Activated CD4-positive, alpha-beta T cell treated with anti-CD3 and anti-CD28 coated beads, Interleukin-2, Interleukin-6, amounts not matched to agents 100 ng/mL and 50 ng/mL, durations not matched to agents 16 hours and 8 hours (primary cell): ENCODE measurements around the gene COPS9.

Source experiments
- DNase-seq: peaks from one replicate; pipeline ENCODE4 v3.0.0-alpha.2; 2020

COPS9 gene

GRCh38 chr2:240136013-240136670 is at the start of gene COPS9:
TSS of gene COPS9 (minus strand) at chr2:240136305. CDS start at chr2:240136284, 21 bp downstream.
- DNase-seq = peak; percentile 91

DNA sequence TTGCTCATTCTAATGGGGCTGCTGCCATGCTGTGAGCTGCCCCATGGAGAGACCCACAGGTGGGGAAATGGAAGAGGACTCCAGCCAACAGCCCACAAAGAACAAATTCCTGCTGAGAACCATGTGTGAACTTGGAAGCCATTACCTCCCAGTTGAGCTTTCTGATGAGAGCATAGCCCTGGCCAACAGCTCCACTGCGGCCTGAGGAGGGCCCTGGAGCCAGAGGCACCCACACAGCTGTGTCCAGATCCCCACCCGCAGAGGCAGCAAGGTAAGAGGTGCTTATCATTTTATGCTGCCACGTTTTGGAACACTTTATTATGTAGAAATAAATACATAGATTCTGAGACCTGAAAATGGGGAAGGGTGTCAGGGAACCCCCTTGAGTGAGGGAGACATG is 48.6 kb upstream of the COPS9 start:
- no peak for DNase-seq

DNA sequence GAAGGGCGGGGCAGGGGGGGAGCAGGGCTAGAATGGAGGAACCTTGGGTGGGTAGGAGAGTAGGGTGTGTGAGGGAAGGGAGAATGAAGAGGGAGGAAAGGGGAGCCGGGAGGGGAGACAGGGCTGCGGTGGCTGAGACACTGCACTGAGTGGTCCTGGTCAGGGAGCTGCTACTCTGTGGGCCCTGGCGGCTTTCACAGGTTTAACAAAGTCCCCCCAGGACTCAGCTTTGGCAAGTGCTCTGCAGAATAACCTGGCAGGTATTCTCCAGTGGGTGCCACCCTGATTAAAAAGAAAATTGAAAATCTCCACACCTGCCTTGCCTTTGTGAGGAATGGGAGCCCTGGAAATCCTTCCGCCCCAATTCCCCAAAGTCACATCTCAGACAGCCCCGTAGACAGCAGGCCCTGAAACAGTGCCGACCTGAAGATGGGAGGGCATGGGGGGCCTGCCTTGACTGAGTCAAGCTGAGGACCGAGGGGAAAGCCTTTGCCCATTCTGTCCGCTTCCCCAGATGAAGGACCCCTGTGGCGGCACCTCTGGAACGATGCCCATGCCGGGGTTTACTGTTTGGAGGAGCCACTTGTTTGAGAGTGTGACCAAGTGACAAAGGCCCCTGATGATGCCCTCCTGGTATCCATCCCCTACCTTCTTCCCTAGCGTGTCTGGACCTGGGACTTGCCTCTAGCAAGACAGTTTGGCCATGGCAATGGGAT is 47.9 kb upstream of the COPS9 start:
- DNase-seq = no peak

DNA sequence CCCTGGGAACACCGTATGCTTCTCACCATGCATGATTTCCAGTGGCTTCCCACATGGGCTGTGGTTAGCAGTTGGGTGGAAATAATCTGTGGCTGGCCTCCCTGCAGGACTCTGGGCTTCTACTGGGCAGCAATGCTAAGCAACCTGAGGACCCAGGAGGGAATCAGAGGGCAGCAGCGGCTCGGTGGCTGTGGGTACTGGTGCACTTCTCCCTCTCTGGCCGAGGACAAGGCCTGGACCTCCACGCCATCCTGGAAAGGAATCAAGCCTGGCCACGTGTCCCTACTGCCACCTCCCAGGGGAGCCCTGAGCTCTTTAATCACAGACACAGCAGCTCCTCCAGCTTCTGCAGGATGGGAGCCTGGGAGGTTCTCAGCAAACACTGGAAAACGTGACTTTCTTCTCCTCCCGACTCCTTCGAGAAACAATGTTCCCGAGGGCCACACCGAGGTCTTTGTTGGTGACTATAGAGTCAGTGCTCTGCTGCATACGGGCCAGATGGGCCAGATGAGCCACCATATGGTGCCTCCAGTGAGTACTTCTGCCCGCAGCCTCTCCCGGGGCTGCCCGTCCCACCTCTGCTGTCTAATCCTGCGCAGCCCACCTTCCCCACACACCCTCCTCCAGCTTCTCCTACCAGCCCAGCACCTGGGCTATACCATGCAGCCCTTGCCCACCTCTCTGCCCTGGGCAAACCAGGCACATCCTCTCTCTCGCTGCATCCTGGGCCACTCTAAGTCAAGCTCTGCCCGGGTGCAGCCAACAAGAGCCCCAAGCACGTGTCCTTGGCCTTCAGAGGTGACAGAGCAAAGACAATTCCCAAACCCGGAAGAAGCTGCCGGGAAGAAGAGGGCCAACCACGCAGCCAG is 47.1 kb upstream of the COPS9 start:
- no peak for DNase-seq

DNA sequence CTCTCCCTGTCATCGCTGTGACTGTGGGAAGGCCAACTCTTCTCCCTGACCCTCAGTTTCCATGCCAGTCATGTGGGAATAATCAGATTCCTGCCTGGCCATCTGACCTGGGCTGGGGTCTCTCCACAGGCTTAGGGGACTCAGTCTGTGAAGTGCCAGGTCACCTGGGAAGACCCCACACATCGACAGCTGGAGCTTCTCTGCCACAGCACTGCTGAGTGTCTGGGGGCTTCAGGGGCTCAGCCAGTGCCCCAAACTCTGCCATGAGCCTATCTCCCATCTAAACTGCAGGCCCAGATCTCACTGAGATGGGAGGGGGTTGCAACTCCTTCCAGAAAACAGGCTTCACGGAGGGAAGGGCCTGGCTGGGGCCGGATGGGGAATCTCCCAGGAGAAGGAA is 46.4 kb upstream of the COPS9 start:
- DNase-seq = no peak

DNA sequence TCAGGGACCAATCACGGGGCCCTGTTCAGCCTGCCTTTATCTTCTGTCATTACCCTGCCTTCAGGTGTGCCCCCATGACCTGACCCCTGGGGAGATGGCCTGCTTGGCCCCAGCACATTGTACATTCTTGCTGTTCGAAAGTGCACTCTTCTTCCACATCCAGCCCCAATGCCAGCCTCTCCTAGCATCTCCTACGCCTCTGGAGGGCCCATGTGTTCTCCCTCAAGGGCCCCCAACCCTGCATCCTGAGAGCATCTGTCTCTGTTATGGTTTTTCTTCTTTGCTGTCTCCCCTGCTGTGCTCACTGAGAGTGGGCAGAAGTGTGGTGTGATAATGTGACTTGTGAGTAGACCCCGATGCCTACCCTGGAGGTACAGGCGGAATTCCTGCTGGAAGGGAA is 45.9 kb upstream of the COPS9 start:
- no peak for DNase-seq

- DNase-seq = no peak
Measured at GRCh38 chr2:240179941-240180666, 44.0 kb upstream of the COPS9 start.

GRCh38 chr2:240179186-240179815 is 43.2 kb upstream of the COPS9 start:
- no peak for DNase-seq

- DNase-seq = no peak
Measured at GRCh38 chr2:240178564-240178963, 42.5 kb upstream of the COPS9 start.

DNA sequence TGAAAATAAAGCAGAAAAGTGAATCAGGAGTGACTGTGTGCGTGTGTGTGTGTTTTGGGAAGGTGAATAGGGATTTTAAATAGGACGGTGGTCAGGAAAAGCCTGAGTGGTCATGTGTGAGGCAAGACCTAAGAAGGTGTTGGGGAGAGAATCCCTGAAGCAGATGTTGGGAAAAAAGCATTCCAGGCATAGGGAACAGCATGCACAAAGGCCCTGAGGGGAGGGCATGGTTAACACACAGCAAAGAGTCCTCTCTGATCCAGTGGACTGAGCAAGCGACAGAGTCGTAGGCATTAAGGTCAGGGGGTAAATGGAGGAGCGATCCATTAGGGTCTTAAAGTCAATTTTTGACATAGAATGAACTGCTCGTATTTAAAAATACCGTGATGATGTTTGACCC is 38.4 kb upstream of the COPS9 start:
- no peak for DNase-seq

- DNase-seq = no peak
Measured at GRCh38 chr2:240172071-240172895, 36.2 kb upstream of the COPS9 start.

DNA sequence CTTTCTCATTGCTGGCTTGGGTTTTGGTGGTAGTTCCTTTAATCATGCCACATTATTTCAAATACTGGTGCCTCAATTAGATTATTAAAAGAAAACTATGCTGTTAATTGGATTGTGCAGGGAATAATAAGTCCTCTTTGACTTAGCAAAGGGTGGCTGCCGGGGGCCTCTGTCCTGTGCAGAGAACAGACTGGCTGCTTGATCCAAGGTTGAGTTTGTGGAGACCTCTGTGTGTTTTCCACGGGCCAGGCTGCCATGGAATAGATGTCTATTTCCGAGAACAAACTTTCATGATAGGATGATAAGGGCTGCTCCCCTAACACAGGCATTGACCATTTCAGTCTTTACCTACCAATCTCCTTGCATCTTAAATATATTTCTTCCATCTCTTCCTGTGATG is 34.8 kb upstream of the COPS9 start:
- no peak for DNase-seq

- no peak for DNase-seq
Measured at GRCh38 chr2:240170354-240170735, 34.2 kb upstream of the COPS9 start.

DNA sequence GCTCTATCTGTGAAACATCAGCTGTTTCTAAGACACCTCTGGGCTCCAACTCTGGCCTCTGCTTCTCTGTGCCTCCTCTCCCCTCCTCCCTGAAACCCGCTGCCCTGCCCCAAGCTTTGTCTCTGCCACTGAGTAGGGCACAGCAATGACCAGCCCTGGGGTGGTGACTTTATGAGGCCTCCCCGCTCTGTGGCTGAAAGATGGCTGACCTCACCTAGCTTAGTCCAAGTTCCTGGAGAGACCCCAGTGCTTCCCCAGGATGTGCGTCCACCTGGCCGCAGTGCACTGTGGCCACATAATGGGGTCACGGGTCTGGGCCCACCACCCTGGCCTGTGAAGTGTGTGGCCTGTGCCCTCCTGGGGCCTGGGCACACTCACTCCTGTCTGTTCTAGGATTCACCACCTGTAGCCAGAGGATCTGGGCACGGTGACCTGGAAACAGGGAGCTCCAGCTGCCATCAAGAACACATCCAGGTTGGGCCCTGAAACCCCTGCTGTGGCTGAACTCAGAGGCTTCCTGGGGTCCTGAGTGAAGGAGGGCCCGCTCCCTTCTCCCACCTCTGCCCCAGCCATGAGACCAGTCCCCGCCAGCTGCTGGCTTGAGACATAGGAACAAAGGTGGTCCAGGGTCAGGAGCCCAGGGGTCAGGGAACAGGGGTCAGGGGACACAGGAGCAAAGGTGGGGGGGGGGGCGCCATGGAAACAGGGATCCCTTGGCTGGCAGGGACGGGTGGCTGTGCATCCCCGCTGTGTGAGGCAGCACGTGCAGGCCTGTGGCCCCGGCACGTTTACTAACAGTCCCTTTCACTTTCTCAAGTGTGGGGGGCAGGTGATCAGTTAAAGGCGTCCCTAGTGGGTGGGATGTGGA is 33.6 kb upstream of the COPS9 start:
- DNase-seq = no peak

DNA sequence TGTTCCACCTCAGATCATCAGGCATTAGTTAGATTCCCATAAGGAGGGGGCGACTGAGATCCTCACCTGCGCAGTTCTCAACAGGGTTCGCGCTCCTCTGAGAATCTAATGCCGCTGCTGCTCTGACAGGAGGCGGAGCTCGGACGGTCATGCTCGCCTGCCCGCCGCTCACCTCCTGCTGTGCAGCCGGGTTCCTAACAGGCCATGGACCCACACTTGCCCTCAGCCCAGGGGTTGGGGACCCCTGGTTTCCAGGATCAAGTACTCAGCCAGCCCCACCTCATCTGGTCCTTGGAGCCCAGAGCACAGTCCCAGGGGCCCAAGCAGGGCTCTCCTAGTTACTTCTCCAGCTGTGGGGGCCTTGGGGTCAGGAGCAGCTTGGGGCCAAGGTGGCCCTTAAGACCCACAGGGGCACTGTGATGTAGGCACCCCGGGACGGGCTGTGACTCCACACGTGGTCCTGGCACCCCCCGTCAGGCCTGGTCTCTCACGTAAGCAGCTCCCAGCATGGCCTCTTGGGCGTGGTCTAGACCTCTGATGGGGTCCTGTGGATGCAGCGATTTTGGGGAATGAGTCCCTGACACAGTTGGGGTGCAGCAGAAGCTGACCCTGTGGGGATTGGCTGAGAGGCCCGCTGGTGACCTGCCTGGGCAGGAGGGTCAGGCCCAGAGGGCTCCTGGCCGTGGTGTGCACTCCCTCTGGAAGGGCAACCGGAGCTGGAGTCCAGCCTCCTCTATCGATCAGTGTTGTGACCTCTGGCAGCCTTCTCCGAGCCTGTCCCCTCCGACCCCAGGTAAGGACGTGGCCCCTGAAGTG is 32.6 kb upstream of the COPS9 start:
- DNase-seq = no peak

DNA sequence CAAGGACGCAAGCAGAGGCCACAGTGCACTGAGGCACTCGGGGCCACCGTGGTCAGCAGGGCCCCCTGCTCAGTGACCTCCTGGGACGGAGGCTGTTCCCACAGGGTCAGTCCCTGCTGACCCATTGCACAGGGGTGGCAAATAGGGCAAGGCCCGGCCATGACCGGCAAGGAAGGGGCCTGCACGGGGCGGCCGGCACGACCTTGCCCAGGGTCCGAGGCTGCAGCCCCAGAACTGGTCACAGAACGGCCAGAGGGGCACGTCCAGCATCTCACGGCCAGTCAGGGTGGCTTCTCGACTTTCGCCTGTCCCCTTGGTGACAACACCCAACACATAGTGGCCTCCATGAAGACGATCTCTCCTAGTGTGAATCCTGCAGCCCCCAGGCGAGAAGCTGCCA is 31.9 kb upstream of the COPS9 start:
- DNase-seq = no peak

GRCh38 chr2:240167588-240167880 is 31.4 kb upstream of the COPS9 start:
- no peak for DNase-seq

- no peak for DNase-seq
Measured at GRCh38 chr2:240166761-240167587, 30.9 kb upstream of the COPS9 start.

DNA sequence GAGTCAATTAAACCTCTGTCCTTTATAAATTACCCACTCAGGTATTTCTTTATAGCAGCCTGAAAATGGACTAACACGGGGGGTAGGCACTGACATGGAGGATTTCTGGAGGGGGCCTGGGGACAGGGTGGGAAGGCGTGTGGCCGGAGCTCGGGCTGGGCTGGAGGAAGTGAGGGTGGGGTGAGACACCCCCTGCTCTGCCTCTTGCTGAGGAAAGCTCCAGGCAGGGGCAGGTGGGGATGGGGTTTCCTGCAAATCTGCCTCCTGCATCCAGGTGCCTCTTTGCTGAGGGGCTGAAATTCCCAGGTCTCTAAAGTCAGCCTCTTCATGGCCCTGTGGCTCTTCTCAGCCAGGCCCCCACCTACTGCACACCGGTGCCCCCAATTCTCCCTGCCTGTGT is 30.1 kb upstream of the COPS9 start:
- DNase-seq = no peak
